ENCODE measurements around the gene FKBP1A.

FKBP1A gene

DNA sequence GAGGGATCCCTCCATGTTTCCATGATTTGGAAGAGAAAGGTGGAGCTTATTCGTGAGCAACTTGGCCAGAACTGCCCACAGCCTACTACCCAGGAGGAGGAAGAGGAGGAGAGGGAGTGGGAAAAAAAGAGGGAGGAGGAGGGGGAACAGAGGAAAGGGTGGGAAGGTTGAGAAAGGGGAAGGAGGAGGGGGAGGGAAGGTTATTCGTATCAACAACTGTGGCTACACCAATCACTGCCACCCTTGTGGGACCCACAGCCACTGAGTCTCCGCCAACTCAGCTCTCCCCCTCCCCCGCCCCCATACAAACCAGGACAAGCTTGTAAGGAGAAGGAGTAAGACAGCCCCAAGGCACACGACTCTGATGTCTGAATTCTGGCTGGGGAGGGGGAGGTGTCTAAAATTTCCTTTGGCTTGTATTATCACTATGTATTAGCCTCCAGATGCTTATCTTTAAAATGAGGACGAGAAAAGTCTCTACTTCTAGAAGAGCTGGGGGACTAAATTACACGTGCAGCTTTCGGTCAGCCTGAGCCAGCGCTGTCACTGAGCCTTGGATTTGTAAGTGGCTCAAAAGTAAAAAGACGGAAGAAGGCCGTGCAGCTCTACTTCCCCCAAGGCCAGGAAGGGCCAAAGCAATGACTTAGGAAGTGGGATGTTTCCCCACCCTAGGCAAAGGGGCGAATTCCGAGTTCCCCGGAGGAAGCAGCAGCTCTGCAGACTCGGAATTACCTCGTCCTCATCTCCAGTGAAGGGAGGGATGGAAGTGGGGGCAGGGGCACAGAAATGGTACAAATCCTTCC lies 1.0 kb downstream of the FKBP1A start:
- DNase-seq (peak; percentile 39), ATAC-seq (ENCODE audit: insufficient read depth, low read depth) (no peak)
- peak overlapping the region; percentile 20; the same call in 1 of the 2 replicates for H2AFZ ChIP-seq (ENCODE audit: low read depth, low read length)
- H3K4me2 ChIP-seq (ENCODE audit: insufficient read depth, low read length), result peak overlapping the region; percentile 86
- peak overlapping the region; percentile 80 for H3K9ac ChIP-seq (ENCODE audit: low read depth, low read length)
- peaks cover 69% of the 10 kb centered on the region for H3K4me1 ChIP-seq (ENCODE audit: insufficient read depth, low read length)
- peak overlapping the region; percentile 86 to 94 for H3K4me3 ChIP-seq (ENCODE audit: low read depth in 1 of 2, low read length in 2 of 2)
- H3K27me3 ChIP-seq (ENCODE audit: insufficient read depth, low read length, poor library complexity), result no peaks in the 10 kb centered on the region
- H3K27ac ChIP-seq (ENCODE audit: low read length), result peak overlapping the region; percentile 78
- H3K9me3 ChIP-seq (ENCODE audit: insufficient read depth, low read length, severe bottlenecking), result no peaks in the 10 kb centered on the region
- H4K20me1 ChIP-seq (ENCODE audit: insufficient read depth, low read length), result peaks cover 53% of the 10 kb centered on the region
- TF ChIP-seq, protein P1, sequence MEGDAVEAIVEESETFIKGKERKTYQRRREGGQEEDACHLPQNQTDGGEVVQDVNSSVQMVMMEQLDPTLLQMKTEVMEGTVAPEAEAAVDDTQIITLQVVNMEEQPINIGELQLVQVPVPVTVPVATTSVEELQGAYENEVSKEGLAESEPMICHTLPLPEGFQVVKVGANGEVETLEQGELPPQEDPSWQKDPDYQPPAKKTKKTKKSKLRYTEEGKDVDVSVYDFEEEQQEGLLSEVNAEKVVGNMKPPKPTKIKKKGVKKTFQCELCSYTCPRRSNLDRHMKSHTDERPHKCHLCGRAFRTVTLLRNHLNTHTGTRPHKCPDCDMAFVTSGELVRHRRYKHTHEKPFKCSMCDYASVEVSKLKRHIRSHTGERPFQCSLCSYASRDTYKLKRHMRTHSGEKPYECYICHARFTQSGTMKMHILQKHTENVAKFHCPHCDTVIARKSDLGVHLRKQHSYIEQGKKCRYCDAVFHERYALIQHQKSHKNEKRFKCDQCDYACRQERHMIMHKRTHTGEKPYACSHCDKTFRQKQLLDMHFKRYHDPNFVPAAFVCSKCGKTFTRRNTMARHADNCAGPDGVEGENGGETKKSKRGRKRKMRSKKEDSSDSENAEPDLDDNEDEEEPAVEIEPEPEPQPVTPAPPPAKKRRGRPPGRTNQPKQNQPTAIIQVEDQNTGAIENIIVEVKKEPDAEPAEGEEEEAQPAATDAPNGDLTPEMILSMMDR (IDR thresholded peaks at IDR 0.05; ENCODE audit: borderline replicate concordance, extremely low read depth, low read length, poor library complexity, severe bottlenecking), result no peak
- no peak for TF ChIP-seq EZH2 (IDR thresholded peaks at IDR 0.05; ENCODE audit: borderline replicate concordance, low read depth, low read length, severe bottlenecking)
- H3K79me2 ChIP-seq (ENCODE audit: insufficient read depth, low read length), result peaks cover 63% of the 10 kb centered on the region
- H3K36me3 ChIP-seq (ENCODE audit: insufficient read depth, low read length), result peaks cover 24% of the 10 kb centered on the region

DNA sequence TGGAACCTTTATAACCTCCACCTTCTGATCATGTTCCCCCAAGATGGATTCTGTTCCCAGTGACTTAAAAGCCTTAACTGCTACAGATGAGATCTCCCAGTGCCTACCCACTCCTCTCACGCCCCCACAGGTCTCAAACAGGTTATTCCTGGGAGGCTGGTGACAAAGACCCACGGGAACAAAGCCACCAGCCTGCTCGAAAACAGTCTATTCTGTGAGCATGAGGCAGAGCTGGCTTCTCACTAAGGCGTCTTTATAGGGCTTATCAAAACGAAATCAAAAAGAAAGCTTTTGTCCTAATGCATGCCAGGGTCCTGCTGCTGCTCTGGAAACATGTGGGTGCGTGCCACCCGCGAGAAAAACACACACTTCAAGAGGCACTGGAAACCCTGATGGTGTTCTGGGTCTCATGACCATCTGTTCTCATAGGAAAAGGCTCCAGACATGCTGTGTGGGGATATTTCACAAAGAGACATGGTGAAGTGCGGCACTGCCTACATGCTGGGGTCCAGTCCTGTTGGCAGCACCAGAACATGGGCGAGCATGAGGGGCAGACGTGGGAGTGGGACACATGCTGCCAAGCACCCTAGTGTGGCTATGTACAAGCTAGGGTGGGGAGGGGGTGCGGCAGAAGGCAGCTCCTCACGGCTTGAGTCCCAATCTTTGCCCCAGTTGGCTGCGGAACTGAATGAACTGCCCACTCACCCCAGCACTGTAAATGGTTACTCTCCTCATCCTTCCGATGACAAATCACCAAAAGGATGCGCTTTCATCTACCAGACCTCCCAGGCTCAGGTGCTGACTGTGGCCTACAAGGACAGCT lies 2.1 kb downstream of the FKBP1A start:
- ATAC-seq (ENCODE audit: insufficient read depth, low read depth) (no peak), DNase-seq (no peak)
- peaks cover 59% of the 10 kb centered on the region for H3K4me1 ChIP-seq (ENCODE audit: insufficient read depth, low read length)
- H3K4me3 ChIP-seq (ENCODE audit: low read depth in 1 of 2, low read length in 2 of 2), result peak overlapping the region in 1 of 2 experiments; percentile 94; a peak in 2 of 4 replicates
- H3K27me3 ChIP-seq (ENCODE audit: insufficient read depth, low read length, poor library complexity), result no peaks in the 10 kb centered on the region
- peaks cover 32% of the 10 kb centered on the region for H3K36me3 ChIP-seq (ENCODE audit: insufficient read depth, low read length)
- peaks cover 74% of the 10 kb centered on the region for H3K79me2 ChIP-seq (ENCODE audit: insufficient read depth, low read length)
- H4K20me1 ChIP-seq (ENCODE audit: insufficient read depth, low read length), result peaks cover 63% of the 10 kb centered on the region
- no peaks in the 10 kb centered on the region for H3K9me3 ChIP-seq (ENCODE audit: insufficient read depth, low read length, severe bottlenecking)
- H3K4me2 ChIP-seq (ENCODE audit: insufficient read depth, low read length), result peak overlapping the region; percentile 86
- H2AFZ ChIP-seq (ENCODE audit: low read depth, low read length), result no peak overlapping the region
- TF ChIP-seq EZH2 (IDR thresholded peaks at IDR 0.05; ENCODE audit: borderline replicate concordance, low read depth, low read length, severe bottlenecking), result no peak
- TF ChIP-seq, protein P1 (IDR thresholded peaks at IDR 0.05; ENCODE audit: borderline replicate concordance, extremely low read depth, low read length, poor library complexity, severe bottlenecking), result no peak
- H3K27ac ChIP-seq (ENCODE audit: low read length), result peak overlapping the region; percentile 78
- H3K9ac ChIP-seq (ENCODE audit: low read depth, low read length), result peak overlapping the region; percentile 80

DNA sequence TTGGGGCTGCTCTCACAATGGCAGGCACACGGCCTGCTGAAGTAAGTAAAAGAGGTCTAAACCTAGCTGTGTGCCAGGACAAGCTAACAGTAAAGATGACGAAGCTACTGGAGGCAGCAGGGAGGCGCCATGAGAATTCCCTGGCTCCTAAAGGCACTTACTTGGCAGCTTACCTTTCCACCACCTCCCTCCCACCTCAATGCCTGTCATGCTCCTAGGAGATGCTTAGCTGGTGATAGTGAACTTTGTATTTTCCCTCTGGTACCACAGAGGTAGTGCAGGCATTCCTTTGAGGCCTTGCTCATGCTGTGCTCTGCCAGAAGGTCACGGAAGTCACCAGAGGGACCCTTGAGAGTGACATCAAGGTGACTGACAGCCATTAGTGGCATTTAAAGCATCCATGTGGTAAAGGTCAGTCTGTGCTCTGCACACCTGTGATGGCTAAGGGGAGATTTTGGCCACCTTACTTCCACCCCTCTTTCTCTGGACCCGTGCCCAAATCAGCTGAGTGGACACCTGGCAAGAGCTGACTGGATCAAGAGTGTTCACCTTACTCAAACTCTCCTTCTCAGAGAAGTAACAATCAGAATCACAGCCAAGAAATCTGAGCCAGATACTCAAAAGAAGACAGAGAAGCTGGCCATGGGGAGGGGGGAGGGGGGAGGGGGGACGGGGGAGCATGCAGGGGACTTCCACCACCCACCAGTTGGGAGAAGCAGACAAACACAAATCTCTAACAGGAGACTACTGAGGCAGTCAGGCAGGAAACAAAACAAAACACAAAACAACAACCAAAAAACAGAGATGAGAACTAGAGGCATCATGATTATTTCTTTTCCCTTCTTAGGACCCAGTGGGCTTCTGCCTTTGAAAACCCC lies 2.9 kb downstream of the FKBP1A start:
- H3K9ac ChIP-seq (ENCODE audit: low read depth, low read length), result peak overlapping the region; percentile 80

More for the DNA sequence above, 2.9 kb downstream of the FKBP1A start:
- DNase-seq, result no peak
- H3K27me3 ChIP-seq (ENCODE audit: insufficient read depth, low read length, poor library complexity), result no peaks in the 10 kb centered on the region
- H3K36me3 ChIP-seq (ENCODE audit: insufficient read depth, low read length), result peaks cover 32% of the 10 kb centered on the region
- peak overlapping the region; percentile 86 for H3K4me2 ChIP-seq (ENCODE audit: insufficient read depth, low read length)
- H3K4me3 ChIP-seq (ENCODE audit: low read depth in 1 of 2, low read length in 2 of 2), result peak overlapping the region in 1 of 2 experiments; percentile 94; a peak in 2 of 4 replicates
- no peak overlapping the region for H2AFZ ChIP-seq (ENCODE audit: low read depth, low read length)
- peak overlapping the region; percentile 68 for H3K27ac ChIP-seq (ENCODE audit: low read length)
- TF ChIP-seq EZH2 (IDR thresholded peaks at IDR 0.05; ENCODE audit: borderline replicate concordance, low read depth, low read length, severe bottlenecking), result no peak
- TF ChIP-seq, protein P1 (IDR thresholded peaks at IDR 0.05; ENCODE audit: borderline replicate concordance, extremely low read depth, low read length, poor library complexity, severe bottlenecking), result no peak
- ATAC-seq (ENCODE audit: insufficient read depth, low read depth), result no peak
- H3K79me2 ChIP-seq (ENCODE audit: insufficient read depth, low read length), result peaks cover 82% of the 10 kb centered on the region
- peaks cover 70% of the 10 kb centered on the region for H4K20me1 ChIP-seq (ENCODE audit: insufficient read depth, low read length)
- H3K4me1 ChIP-seq (ENCODE audit: insufficient read depth, low read length), result peaks cover 55% of the 10 kb centered on the region
- no peaks in the 10 kb centered on the region for H3K9me3 ChIP-seq (ENCODE audit: insufficient read depth, low read length, severe bottlenecking)

Data from DND-41 (cell line).